Neutrophil (primary cell): ENCODE data around the gene VSTM2B.

Experiments used
- H3K27ac ChIP-seq: fragments of 200-600 bp; sonication (generic); 2 replicates; pipeline ENCODE4 v1.5.1; 2016; ENCODE audit warnings: mild to moderate bottlenecking, moderate library complexity
- H3K27me3 ChIP-seq: fragments of 200-600 bp; sonication (generic); 2 replicates; pipeline ENCODE4 v1.6.0; 2016; ENCODE audit warnings: mild to moderate bottlenecking
- H3K36me3 ChIP-seq: fragments of 200-600 bp; sonication (generic); 2 replicates; pipeline ENCODE4 v1.5.1; 2017
- H3K4me1 ChIP-seq, 2 experiments: fragments of 200-600 bp in 1 of 2; sonication (generic) in 1 of 2; 1 replicate in 1 of 2; 2 replicates in 1 of 2; pipeline versions ENCODE4 v1.5.1 to v1.6.1; 2013 to 2016; ENCODE audit warnings: low read depth in 1 of 2, low read length in 1 of 2, mild to moderate bottlenecking in 1 of 2, moderate library complexity in 1 of 2; ENCODE audit not compliant: control insufficient read depth in 1 of 2, insufficient read depth in 1 of 2
- H3K4me3 ChIP-seq, 2 experiments: fragments of 200-600 bp in 1 of 2; sonication (generic) in 1 of 2; 1 replicate in 1 of 2; 2 replicates in 1 of 2; pipeline ENCODE4 v1.5.1; 2013 to 2016; ENCODE audit warnings: low read depth in 1 of 2, low read length in 1 of 2, mild to moderate bottlenecking in 1 of 2, moderate library complexity in 1 of 2
- H3K9me3 ChIP-seq: fragments of 200-600 bp; sonication (generic); 2 replicates; pipeline ENCODE4 v1.5.1; 2016
- TF ChIP-seq, protein P1 (sequence below): fragments of 200-600 bp; sonication (generic); IDR thresholded peaks from 2 replicates; pipeline ENCODE4 v1.5.1; 2016; ENCODE audit warnings: antibody characterized with exemption

Gene VSTM2B

GRCh38 chr19:29546583-29547190, 20.9 kb downstream of the VSTM2B start:
- TF ChIP-seq, protein P1, sequence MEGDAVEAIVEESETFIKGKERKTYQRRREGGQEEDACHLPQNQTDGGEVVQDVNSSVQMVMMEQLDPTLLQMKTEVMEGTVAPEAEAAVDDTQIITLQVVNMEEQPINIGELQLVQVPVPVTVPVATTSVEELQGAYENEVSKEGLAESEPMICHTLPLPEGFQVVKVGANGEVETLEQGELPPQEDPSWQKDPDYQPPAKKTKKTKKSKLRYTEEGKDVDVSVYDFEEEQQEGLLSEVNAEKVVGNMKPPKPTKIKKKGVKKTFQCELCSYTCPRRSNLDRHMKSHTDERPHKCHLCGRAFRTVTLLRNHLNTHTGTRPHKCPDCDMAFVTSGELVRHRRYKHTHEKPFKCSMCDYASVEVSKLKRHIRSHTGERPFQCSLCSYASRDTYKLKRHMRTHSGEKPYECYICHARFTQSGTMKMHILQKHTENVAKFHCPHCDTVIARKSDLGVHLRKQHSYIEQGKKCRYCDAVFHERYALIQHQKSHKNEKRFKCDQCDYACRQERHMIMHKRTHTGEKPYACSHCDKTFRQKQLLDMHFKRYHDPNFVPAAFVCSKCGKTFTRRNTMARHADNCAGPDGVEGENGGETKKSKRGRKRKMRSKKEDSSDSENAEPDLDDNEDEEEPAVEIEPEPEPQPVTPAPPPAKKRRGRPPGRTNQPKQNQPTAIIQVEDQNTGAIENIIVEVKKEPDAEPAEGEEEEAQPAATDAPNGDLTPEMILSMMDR, result no peak
- Histone ChIP-seq H3K9me3 (no peaks in the 10 kb centered on the region), H3K27me3 (no peaks in the 10 kb centered on the region), H3K27ac (no peak overlapping the region), H3K4me3 (no peak overlapping the region), H3K4me1 (no peaks in the 10 kb centered on the region), H3K36me3 (no peaks in the 10 kb centered on the region)

GRCh38 chr19:29547361-29547960, 21.7 kb downstream of the VSTM2B start:
- Histone ChIP-seq H3K4me1 (no peaks in the 10 kb centered on the region), H3K36me3 (no peaks in the 10 kb centered on the region), H3K27me3 (no peaks in the 10 kb centered on the region), H3K27ac (no peak overlapping the region), H3K4me3 (no peak overlapping the region), H3K9me3 (no peaks in the 10 kb centered on the region)
- TF ChIP-seq, protein P1, result no peak

DNA sequence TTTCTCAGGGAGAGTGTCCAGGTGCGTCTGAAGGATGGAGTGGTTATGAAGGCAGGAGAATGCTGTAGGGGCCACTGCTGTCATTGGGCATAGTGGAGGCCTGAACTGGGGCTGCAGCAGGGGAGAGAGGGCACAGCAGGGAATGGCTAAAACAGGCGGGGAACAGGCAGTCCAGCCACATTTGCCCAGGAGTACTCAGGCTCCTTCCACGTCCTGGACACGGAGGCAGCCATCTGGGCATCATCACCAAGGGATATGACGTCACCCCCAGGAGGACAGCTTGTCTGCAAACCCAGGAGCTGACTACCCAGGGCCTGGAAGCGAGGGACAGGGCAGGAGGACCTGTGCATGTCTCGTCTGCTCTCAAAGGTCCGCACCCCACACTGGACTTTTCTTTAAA, 22.2 kb downstream of the VSTM2B start:
- Histone ChIP-seq H3K4me1 (no peaks in the 10 kb centered on the region), H3K27ac (no peak overlapping the region), H3K36me3 (no peaks in the 10 kb centered on the region), H3K9me3 (no peaks in the 10 kb centered on the region), H3K4me3 (no peak overlapping the region), H3K27me3 (no peaks in the 10 kb centered on the region)
- TF ChIP-seq, protein P1, result no peak

GRCh38 chr19:29548483-29549085, 22.8 kb downstream of the VSTM2B start:
- Histone ChIP-seq H3K4me3 (no peak overlapping the region), H3K27ac (no peak overlapping the region), H3K36me3 (no peaks in the 10 kb centered on the region), H3K9me3 (no peaks in the 10 kb centered on the region), H3K27me3 (no peaks in the 10 kb centered on the region), H3K4me1 (no peaks in the 10 kb centered on the region)
- TF ChIP-seq, protein P1, result no peak

DNA sequence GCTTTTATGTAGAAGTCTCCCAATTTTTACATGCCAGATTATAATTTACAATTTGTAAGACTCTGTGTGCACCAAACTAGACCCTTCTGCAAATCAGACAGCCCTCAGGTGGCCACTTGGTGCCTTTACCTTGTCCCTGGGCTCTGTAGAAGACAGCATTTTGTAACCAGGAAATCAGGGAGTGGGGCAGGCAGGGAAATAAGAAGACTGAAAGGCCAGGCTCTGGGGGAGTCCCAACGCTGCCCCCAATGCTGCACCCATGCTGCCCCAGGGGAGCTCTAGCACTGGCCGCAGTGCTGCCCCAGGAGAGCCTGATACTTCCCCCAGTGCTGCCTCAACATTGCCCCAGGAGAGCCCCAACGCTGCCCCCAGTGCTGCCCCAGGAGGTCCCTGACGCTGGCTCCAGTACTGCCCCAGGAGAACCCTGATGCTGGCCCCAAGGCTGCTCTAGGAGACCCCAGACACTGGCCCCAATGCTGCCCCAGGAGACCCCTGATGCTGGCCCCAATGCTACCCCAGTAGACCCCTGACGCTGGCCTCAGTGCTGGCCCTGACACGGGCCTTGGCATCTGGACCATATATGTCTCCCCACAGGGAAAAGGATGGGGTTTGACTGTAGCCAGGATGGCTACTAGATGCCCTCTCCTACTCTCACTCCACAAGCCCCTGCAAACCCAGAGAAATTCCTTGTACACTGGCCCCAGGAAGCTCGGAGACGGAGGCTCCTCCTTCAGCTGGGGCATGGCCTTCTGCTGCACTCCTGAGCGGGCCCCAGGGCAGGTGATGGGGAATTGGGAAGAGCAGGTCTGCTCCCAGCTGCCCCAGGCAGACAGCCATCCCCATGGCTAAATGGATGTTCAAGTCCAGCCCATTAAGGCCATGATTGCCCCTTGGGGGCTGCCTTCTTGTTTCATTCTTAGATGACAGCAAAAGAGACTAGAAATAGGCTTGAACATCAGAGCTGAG, 23.6 kb downstream of the VSTM2B start:
- Histone ChIP-seq H3K36me3 (no peaks in the 10 kb centered on the region), H3K27ac (no peak overlapping the region), H3K27me3 (no peaks in the 10 kb centered on the region), H3K9me3 (no peaks in the 10 kb centered on the region), H3K4me3 (no peak overlapping the region), H3K4me1 (no peaks in the 10 kb centered on the region)
- TF ChIP-seq, protein P1, result no peak
